Measurements from ENCODE around the gene MRC2.

MRC2 gene

DNA sequence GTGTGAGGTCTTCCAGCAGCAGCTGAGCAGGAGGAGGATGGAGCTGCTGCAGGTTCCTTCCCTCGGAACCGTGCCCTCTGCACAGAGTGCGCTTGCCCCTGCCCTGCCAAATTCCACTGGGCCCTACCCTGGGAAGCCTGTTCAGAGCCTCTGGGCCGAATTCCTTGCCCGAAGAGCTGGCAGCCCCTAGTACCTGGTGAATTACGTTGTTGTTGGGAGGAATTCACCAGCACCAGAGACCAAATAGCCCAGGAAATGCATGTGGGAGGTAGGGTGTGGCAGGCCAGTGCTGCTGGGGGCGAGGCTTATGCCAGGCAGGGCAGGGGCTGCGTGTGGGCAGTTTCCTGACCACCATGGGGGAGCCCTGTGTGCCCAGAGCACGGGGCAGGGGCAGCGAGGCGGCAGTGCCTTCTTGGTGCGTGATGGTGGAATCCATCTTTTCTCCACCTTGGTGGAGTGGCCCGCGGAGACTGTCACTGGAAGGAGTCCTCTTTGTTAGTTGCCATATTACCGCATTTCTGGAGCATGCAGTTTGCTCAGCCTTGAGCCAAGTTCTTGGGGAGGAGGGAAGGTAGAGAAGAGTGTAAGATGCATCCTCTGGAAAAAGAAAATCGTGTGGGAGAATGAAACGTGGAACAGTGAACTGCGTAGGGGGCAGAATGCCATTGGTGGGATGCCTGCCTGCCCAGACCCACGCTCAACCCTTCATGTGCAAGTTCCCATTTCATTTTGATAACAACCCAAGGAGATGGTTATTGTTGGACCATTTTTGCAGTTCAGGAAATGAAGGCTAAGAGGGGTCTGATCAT is 2.3 kb downstream of the MRC2 start:
- Histone ChIP-seq H3K4me3 (ENCODE audit: low read depth, low read length) (peak overlapping the region; percentile 87), H3K27ac (peak overlapping the region; percentile 89), H3K27me3 (replicated peaks) (no peaks in the 10 kb centered on the region), H3K36me3 (replicated peaks) (peaks cover 17% of the 10 kb centered on the region)
- no peak for DNase-seq
- in situ Hi-C loops (cut with HindIII; ENCODE audit: low pct_ligation_motif_present, low sequenced_read_pairs): no loop called here
- TF ChIP-seq, protein P1, sequence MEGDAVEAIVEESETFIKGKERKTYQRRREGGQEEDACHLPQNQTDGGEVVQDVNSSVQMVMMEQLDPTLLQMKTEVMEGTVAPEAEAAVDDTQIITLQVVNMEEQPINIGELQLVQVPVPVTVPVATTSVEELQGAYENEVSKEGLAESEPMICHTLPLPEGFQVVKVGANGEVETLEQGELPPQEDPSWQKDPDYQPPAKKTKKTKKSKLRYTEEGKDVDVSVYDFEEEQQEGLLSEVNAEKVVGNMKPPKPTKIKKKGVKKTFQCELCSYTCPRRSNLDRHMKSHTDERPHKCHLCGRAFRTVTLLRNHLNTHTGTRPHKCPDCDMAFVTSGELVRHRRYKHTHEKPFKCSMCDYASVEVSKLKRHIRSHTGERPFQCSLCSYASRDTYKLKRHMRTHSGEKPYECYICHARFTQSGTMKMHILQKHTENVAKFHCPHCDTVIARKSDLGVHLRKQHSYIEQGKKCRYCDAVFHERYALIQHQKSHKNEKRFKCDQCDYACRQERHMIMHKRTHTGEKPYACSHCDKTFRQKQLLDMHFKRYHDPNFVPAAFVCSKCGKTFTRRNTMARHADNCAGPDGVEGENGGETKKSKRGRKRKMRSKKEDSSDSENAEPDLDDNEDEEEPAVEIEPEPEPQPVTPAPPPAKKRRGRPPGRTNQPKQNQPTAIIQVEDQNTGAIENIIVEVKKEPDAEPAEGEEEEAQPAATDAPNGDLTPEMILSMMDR (IDR thresholded peaks at IDR 0.05; ENCODE audit: low read depth, low read length, missing control alignments): no peak

- TF ChIP-seq, protein P1 (IDR thresholded peaks at IDR 0.05; ENCODE audit: low read depth, low read length, missing control alignments): no peak
- in situ Hi-C loops (cut with HindIII; ENCODE audit: low pct_ligation_motif_present, low sequenced_read_pairs): no loop called here
- H3K4me3 ChIP-seq (ENCODE audit: low read depth, low read length): peak overlapping the region; percentile 87
- no peaks in the 10 kb centered on the region for H3K27me3 ChIP-seq (replicated peaks)
- H3K27ac ChIP-seq: no peak overlapping the region
- H3K36me3 ChIP-seq (replicated peaks): peaks cover 17% of the 10 kb centered on the region
- no peak for DNase-seq
Measured at GRCh38 chr17:62630365-62631085, 3.1 kb downstream of the MRC2 start.

DNA sequence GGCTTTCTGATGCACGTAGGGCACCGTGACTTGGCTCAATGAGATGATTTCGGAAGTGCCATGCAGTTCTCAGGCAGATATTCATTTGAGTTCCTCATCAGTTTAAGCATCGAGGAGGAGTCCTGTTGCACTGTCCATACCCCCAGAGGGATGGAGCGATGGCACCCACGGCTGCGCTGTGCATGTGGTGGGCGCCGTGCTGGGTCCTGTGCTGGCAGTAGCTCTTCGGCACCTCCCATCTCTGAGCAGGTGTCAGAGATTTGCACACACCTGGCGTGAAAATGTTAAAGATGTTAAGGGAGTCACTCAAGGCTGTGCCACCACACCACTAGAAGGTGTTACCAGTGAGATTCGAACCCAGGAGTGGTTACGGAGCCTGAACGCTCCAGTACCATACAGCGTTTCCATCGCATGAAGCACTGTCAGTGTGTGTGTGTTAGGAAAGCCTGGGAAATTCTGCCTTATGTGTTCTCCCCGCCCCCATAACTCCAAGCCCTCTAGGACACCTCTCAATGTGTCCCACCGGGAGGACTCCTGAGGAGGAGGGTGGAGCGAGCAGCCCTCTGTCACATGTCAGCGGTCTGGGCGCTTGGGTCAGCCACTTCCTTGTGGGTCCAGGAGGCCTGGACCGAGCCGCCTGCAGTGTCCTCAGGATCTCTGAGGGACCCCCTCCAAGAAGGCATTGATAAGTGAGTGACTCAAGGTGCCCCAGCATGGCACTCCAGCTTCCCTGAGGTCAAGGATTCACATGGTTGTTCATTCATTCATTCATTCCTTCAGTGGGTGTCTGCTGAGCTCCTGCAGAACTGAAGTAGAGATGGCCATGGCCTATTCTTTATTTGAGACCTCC is 3.8 kb downstream of the MRC2 start:
- DNase-seq: no peak
- Histone ChIP-seq H3K4me3 (ENCODE audit: low read depth, low read length) (no peak overlapping the region), H3K36me3 (replicated peaks) (peaks cover 17% of the 10 kb centered on the region), H3K27me3 (replicated peaks) (no peaks in the 10 kb centered on the region), H3K27ac (no peak overlapping the region)
- TF ChIP-seq, protein P1 (IDR thresholded peaks at IDR 0.05; ENCODE audit: low read depth, low read length, missing control alignments): no peak
- in situ Hi-C loops (cut with HindIII; ENCODE audit: low pct_ligation_motif_present, low sequenced_read_pairs): no loop called here

DNA sequence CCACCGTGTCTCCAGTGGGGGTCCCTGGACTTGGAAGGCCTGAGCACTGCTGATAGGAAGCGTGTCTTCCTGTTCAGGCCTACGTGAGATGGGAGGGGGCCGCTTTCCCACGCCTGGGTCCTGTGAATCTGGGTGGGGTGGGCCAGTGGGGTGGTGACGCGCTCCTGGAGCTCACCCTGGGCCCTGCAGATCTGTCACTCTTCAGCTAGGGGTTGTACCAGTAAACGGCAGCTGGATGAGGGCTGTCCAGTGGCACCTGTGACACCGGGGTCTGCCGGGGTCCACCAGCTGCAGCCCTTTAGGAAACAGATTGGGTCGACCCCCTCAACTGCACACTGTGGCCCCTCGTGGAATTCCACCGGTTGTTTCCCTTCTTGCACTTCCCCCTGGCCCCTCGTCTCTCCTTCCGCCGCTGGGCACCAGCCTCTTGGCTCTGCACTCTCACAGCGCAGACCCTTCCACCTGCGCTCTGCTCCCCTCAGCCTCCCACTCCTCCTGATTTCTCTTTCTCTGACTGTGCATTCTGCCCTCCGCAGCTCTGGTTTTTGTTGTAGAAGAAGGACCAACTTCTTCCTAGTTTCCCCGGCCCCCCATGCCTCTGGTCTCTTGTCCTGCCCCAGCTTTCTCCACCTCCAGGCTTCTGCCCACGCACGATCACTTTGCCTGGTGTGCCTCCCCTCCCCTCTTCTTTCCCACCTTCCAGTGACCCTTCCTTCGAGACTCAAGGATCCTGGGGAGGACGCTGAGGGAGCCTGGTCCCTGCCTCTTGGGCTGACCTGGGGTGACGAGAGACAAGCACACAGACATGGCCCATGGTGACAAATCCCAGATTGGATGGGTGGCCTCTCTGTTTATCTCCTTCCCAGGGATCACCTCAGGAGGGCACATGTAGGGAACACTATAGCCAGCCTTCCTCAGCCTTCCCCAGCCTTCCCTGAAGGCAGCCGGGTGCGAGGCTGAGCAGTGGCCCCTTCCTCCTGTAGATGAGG is 4.8 kb downstream of the MRC2 start:
- Histone ChIP-seq H3K27ac (no peak overlapping the region), H3K27me3 (replicated peaks) (no peaks in the 10 kb centered on the region), H3K36me3 (replicated peaks) (peaks cover 24% of the 10 kb centered on the region), H3K4me3 (ENCODE audit: low read depth, low read length) (no peak overlapping the region)
- TF ChIP-seq, protein P1 (IDR thresholded peaks at IDR 0.05; ENCODE audit: low read depth, low read length, missing control alignments): no peak
- DNase-seq: no peak
- in situ Hi-C loops (cut with HindIII; ENCODE audit: low pct_ligation_motif_present, low sequenced_read_pairs): no loop called here

- H3K36me3 ChIP-seq (replicated peaks): peaks cover 29% of the 10 kb centered on the region
Measured at GRCh38 chr17:62637809-62638208, 10.3 kb downstream of the MRC2 start.

More at GRCh38 chr17:62637809-62638208, 10.3 kb downstream of the MRC2 start:
- no peak overlapping the region for H3K4me3 ChIP-seq (ENCODE audit: low read depth, low read length)
- no peak for DNase-seq
- TF ChIP-seq, protein P1 (IDR thresholded peaks at IDR 0.05; ENCODE audit: low read depth, low read length, missing control alignments): peak; percentile 22
- in situ Hi-C loops (cut with HindIII; ENCODE audit: low pct_ligation_motif_present, low sequenced_read_pairs): no loop called here
- no peak overlapping the region for H3K27ac ChIP-seq
- no peaks in the 10 kb centered on the region for H3K27me3 ChIP-seq (replicated peaks)

All from brain microvascular endothelial cell (primary cell).